GM12878 (cell line): ENCODE measurements around the gene PTPN12. TPM values are rescaled to one million over a fixed set of nuclear protein-coding genes. Genes with fewer than 3 reads are reported as not detected.

Experiments used
- ATAC-seq: fragments of 200-7000 bp; cut with Tn5 transposase; 3 replicates; pipeline ENCODE4 v1.9.1; 2020; ENCODE audit warnings: mild to moderate bottlenecking, moderate library complexity
- BruUV-seq: library from RNA; stranded (reverse); fragments of 400-500 nt; replicated peaks from 2 replicates; lab custom pipeline; 2021; lab: Mats Ljungman, UMichigan
- CTCF ChIA-PET: fragments of 300-600 bp; sonication (Branson Sonifier 250); formaldehyde crosslinking; extraction: SDS; loops from one replicate; lab custom pipeline; 2021; ENCODE audit warnings: inconsistent platforms; lab: Yijun Ruan, JAX
- POLR2A ChIA-PET: fragments of 350-600 bp; formaldehyde crosslinking; extraction: SDS; loops from one replicate; lab custom pipeline; 2021; ENCODE audit warnings: inconsistent platforms; lab: Charles Lee
- RAD21 ChIA-PET: fragments of 300-600 bp; sonication (Branson Sonifier 250); formaldehyde crosslinking; loops from one replicate; lab custom pipeline; 2023; ENCODE audit warnings: antibody characterized with exemption; ENCODE audit not compliant: unreplicated experiment; lab: Charles Lee
- SMC1A ChIA-PET: fragments of 300-600 bp; sonication (Branson Sonifier 250); formaldehyde crosslinking; loops from one replicate; lab custom pipeline; 2023; ENCODE audit not compliant: unreplicated experiment, uncharacterized antibody; lab: Charles Lee
- DNase-seq: peaks from one replicate; pipeline ENCODE4 v3.0.0-alpha.2; 2011; ENCODE audit warnings: low read depth, low spot score
- FAIRE-seq: peaks from 3 replicates; lab custom pipeline; 2011; peaks lifted over from hg19 to GRCh38; lab: Jason Lieb, UNC
- H2AFZ ChIP-seq: 2 replicates; pipeline ENCODE4 v1.6.0; 2011; ENCODE audit warnings: low read depth, low read length, control low read depth; ENCODE audit not compliant: control insufficient read depth
- H3K27ac ChIP-seq: 2 replicates; pipeline ENCODE4 v1.5.1; 2011; ENCODE audit warnings: control low read depth; ENCODE audit not compliant: control insufficient read depth, insufficient read depth
- H3K27me3 ChIP-seq, 2 experiments: replicated peaks in 1 of 2; 2 replicates each; pipeline versions ENCODE4 v1.6.0 to v1.6.1; 2011; ENCODE audit warnings: low read length in 1 of 2; ENCODE audit not compliant: control insufficient read depth in 2 of 2, insufficient read depth in 2 of 2
- H3K36me3 ChIP-seq, 2 experiments: 2 replicates each; pipeline ENCODE4 v1.5.1; 2011; ENCODE audit warnings: low read length in 1 of 2; ENCODE audit not compliant: control insufficient read depth in 2 of 2, insufficient read depth in 2 of 2
- H3K4me1 ChIP-seq: 2 replicates; pipeline ENCODE4 v1.6.1; 2011; ENCODE audit warnings: mild to moderate bottlenecking, low read length, moderate library complexity, mixed read lengths; ENCODE audit not compliant: control insufficient read depth, insufficient read depth
- H3K4me2 ChIP-seq: 2 replicates; pipeline ENCODE4 v1.6.0; 2011; ENCODE audit warnings: control low read depth; ENCODE audit not compliant: control insufficient read depth, insufficient read depth
- H3K4me3 ChIP-seq: fragments of 200-600 bp; sonication (generic); 2 replicates; pipeline ENCODE4 v1.5.1; 2016
- H3K79me2 ChIP-seq: 2 replicates; pipeline ENCODE4 v1.6.0; 2011; ENCODE audit warnings: low read length; ENCODE audit not compliant: control insufficient read depth, insufficient read depth
- H3K9ac ChIP-seq: 2 replicates; pipeline ENCODE4 v1.8.0; 2011; ENCODE audit warnings: low read length, control low read depth, mixed read lengths; ENCODE audit not compliant: control insufficient read depth, insufficient read depth
- H3K9me3 ChIP-seq: replicated peaks from 3 replicates; pipeline ENCODE4 v1.5.1; 2011; ENCODE audit warnings: mild to moderate bottlenecking, low read length; ENCODE audit not compliant: control insufficient read depth, insufficient read depth
- H4K20me1 ChIP-seq: 2 replicates; pipeline ENCODE4 v1.6.0; 2011; ENCODE audit not compliant: control insufficient read depth, insufficient read depth
- CBX5 ChIP-seq: sonication (generic); IDR thresholded peaks from 2 replicates; pipeline ENCODE4 v1.6.1; 2016; ENCODE audit warnings: low read depth, moderate library complexity, mild to moderate bottlenecking, inconsistent platforms
- IKZF1 ChIP-seq: fragments of 450-650 bp; conservative IDR thresholded peaks from 2 replicates; pipeline ENCODE4 v1.6.1; 2017; ENCODE audit warnings: antibody characterized with exemption, mild to moderate bottlenecking
- MTA3 ChIP-seq: IDR thresholded peaks from 2 replicates; pipeline ENCODE4 v1.6.1; 2012; ENCODE audit warnings: low read length, inconsistent platforms, borderline replicate concordance
- RELB ChIP-seq: fragments of 450-650 bp; IDR thresholded peaks from 2 replicates; pipeline ENCODE4 v1.6.1; 2017; ENCODE audit warnings: low read depth, mild to moderate bottlenecking, moderate library complexity
- RUNX3 ChIP-seq: IDR thresholded peaks from 2 replicates; pipeline ENCODE4 v1.6.1; 2012; ENCODE audit warnings: low read length, inconsistent platforms
- SMC3 ChIP-seq: IDR thresholded peaks from 2 replicates; pipeline ENCODE4 v1.6.1; 2011; ENCODE audit warnings: low read length, improper control_type of control experiment, borderline replicate concordance
- STAT3 ChIP-seq: IDR thresholded peaks from 2 replicates; pipeline ENCODE4 v1.6.1; 2011; ENCODE audit warnings: low read depth, low read length, improper control_type of control experiment
- ZNF384 ChIP-seq: IDR thresholded peaks from 2 replicates; pipeline ENCODE4 v1.6.1; 2012; ENCODE audit warnings: low read depth, mild to moderate bottlenecking, low read length, improper control_type of control experiment, borderline replicate concordance
- WGBS: methylation state at CpG from one replicate; pipeline ENCODE4 v1.1.6; 2016; ENCODE audit warnings: low lambda C conversion rate; ENCODE audit not compliant: insufficient replicate concordance, insufficient coverage; ENCODE audit errors: missing lambda C conversion rate; 5-methylcytosine and 5-hydroxymethylcytosine counted together
- in situ Hi-C: fragments of 300-500 bp; cut with MboI; formaldehyde crosslinking; loops from 9 replicates; pipeline ENCODE4 v1.14.3; 2018; ENCODE audit warnings: mixed read lengths
- intact Hi-C: fragments of 100-400 bp; cut with micrococcal nuclease; formaldehyde crosslinking; loops from one replicate; pipeline ENCODE4 v1.14.2; 2022; ENCODE audit not compliant: unreplicated experiment
- polyA plus RNA-seq, 11 experiments: library from polyadenylated mRNA; depleted of rRNA in 4 of 11; unstranded in 6 of 11; stranded (reverse) in 5 of 11; fragments of >200 nt; fragmentation: Nextera tagmentation in 4 of 11; fragmentation: Illumina TruSeq in 1 of 11; extraction: Ambion mirVana in 4 of 11; extraction: Trizol in 1 of 11; gene quantifications; 1 replicate in 1 of 11; 2 replicates in 10 of 11; pipeline versions ENCODE4 v1.2.1 to v1.2.3, GENCODE V29; 2011 to 2016; ENCODE audit warnings: inconsistent platforms in 2 of 11, missing spikeins in 2 of 11, low read depth in 1 of 11
- total RNA-seq, 4 experiments: library from RNA; depleted of rRNA in 3 of 4; stranded (reverse); fragments of >200 nt in 3 of 4; fragmentation: Illumina TruSeq in 1 of 4; extraction: Trizol in 1 of 4; gene quantifications; 2 replicates each; pipeline versions ENCODE4 v1.2.1 to v1.2.3, GENCODE V29; 2013 to 2021

The PTPN12 gene
- total and polyA plus RNA-seq, 10 of the 15 experiments (the other 5 are each of a cell fraction or from before 2014, with no cell fraction given): 6.6 to 52.9 (median 17.4) TPM

GRCh38 chr7:77687747-77688144 is 150.7 kb downstream of the PTPN12 start:
- TF ChIP-seq MTA3 (no peak), CBX5 (no peak), ZNF384 (no peak), RELB (0 out of 2 replicates have a peak, but pooled peaks have one; percentile 15), RUNX3 (peak; percentile 56), STAT3 (no peak), IKZF1 (0 out of 2 replicates have a peak, but pooled peaks have one; percentile 38), SMC3 (no peak)
- Histone ChIP-seq H2AFZ (no peak overlapping the region), H3K4me2 (peak overlapping the region; percentile 55), H3K27ac (no peak overlapping the region), H3K4me3 (no peak overlapping the region), H3K9ac (no peak overlapping the region), H3K79me2 (no peaks in the 10 kb centered on the region; the same call in 1 of the 2 replicates), H3K36me3 (no peaks in the 10 kb centered on the region), H4K20me1 (no peaks in the 10 kb centered on the region), H3K9me3 (no peaks in the 10 kb centered on the region), H3K27me3 (no peaks in the 10 kb centered on the region), H3K4me1 (peaks cover 7% of the 10 kb centered on the region; the same call in 1 of the 2 replicates)
- FAIRE-seq: no peak
- RAD21 ChIA-PET: interaction anchor here (1.6 to 2.2 kb wide), 2 partner anchors 11 to 30 kb away, joined by 4 to 9 read pairs; no protein-coding TSS in a partner anchor
- in situ Hi-C loops (no loop called here), intact Hi-C loops (no loop called here)
- CTCF ChIA-PET: interaction anchor here (0.6 to 2.4 kb wide), 4 partner anchors 12 to 68 kb away, joined by 3 to 7 read pairs (median 3); no protein-coding TSS in a partner anchor
- SMC1A ChIA-PET: interaction anchor here (1.0 to 1.8 kb wide), 10 partner anchors 10 to 123 kb away, joined by 3 to 15 read pairs (median 3); no protein-coding TSS in a partner anchor
- POLR2A ChIA-PET: interaction anchor here (1.4 to 2.7 kb wide), 2 partner anchors 9 to 14 kb away, joined by 5 to 12 read pairs; partner anchors contain the start of gene RSBN1L
- no TSS peak for BruUV-seq
- DNase-seq: no peak
- peak; percentile 84 for ATAC-seq
- WGBS: 0% methylated on average over 1 of the region's 1 CpG

Other genes starting within 250 kb of the PTPN12 start
- 26.5 and 27.2 TPM in 2 replicates for gene GSAP, start 120.9 kb upstream of the PTPN12 start, total RNA-seq (2014; rRNA removed)
- gene GSAP, start 120.9 kb upstream of the PTPN12 start, total RNA-seq (2014; rRNA removed; fragmentation: Illumina TruSeq; extraction: Trizol): 21.0 and 24.7 TPM in 2 replicates
- 17.4 and 24.1 TPM in 2 replicates for gene GSAP, start 120.9 kb upstream of the PTPN12 start, total RNA-seq (2021)
- gene GSAP, start 120.9 kb upstream of the PTPN12 start, polyA plus RNA-seq (2011; rRNA removed): 38.1 and 48.5 TPM in 2 replicates
- gene GSAP, start 120.9 kb upstream of the PTPN12 start, polyA plus RNA-seq (2014; fragmentation: Illumina TruSeq; extraction: Trizol): 22.6 and 29.6 TPM in 2 replicates
- gene GSAP, start 120.9 kb upstream of the PTPN12 start, polyA plus RNA-seq (2014; fragmentation: Nextera tagmentation; extraction: Ambion mirVana): 1 to 10 TPM; 6.6 to 8.0 TPM
- gene GSAP, start 120.9 kb upstream of the PTPN12 start, polyA plus RNA-seq (2014; rRNA removed): 20.3 and 24.1 TPM in 2 replicates
- gene GSAP, start 120.9 kb upstream of the PTPN12 start, polyA plus RNA-seq (2016; fragmentation: Nextera tagmentation; extraction: Ambion mirVana): 10 to 100 TPM; 14.4 to 16.0 TPM
- 11.4 and 14.3 TPM in 2 replicates for gene RSBN1L, start 159.2 kb downstream of the PTPN12 start, total RNA-seq (2014; rRNA removed)
- 23.7 and 24.8 TPM in 2 replicates for gene RSBN1L, start 159.2 kb downstream of the PTPN12 start, total RNA-seq (2014; rRNA removed; fragmentation: Illumina TruSeq; extraction: Trizol)
- 14.7 and 15.9 TPM in 2 replicates for gene RSBN1L, start 159.2 kb downstream of the PTPN12 start, total RNA-seq (2021)
- gene RSBN1L, start 159.2 kb downstream of the PTPN12 start, polyA plus RNA-seq (2011; rRNA removed): 17.6 and 21.3 TPM in 2 replicates
- 21.5 and 24.9 TPM in 2 replicates for gene RSBN1L, start 159.2 kb downstream of the PTPN12 start, polyA plus RNA-seq (2014; fragmentation: Illumina TruSeq; extraction: Trizol)
- 1 to 10 TPM; 4.6 to 6.9 TPM for gene RSBN1L, start 159.2 kb downstream of the PTPN12 start, polyA plus RNA-seq (2014; fragmentation: Nextera tagmentation; extraction: Ambion mirVana)
- 9.2 and 10.0 TPM in 2 replicates for gene RSBN1L, start 159.2 kb downstream of the PTPN12 start, polyA plus RNA-seq (2014; rRNA removed)
- 1 to 10 TPM; 4.5 to 5.2 TPM for gene RSBN1L, start 159.2 kb downstream of the PTPN12 start, polyA plus RNA-seq (2016; fragmentation: Nextera tagmentation; extraction: Ambion mirVana)